Vagina (tissue), 2 donors: ENCODE data around the gene PBX2.

ENCODE experiments used
- POLR2A ChIP-seq, 2 donors: fragments of 450-650 bp; IDR thresholded peaks; one replicate each; pipeline ENCODE4 v1.6.1; 2017; ENCODE audit warnings: antibody characterized with exemption in 2 of 2, mild to moderate bottlenecking in 2 of 2, moderate library complexity in 2 of 2
- POLR2AphosphoS5 ChIP-seq, 2 donors: sonication (generic); formaldehyde crosslinking; IDR thresholded peaks; one replicate each; pipeline ENCODE4 v1.9.0; 2017; ENCODE audit warnings: antibody characterized with exemption in 2 of 2, mild to moderate bottlenecking in 2 of 2, low read depth in 1 of 2; ENCODE audit not compliant: insufficient read depth in 1 of 2
- TF ChIP-seq, protein P1 (sequence below), 3 experiments: fragments of 450-650 bp in 2 of 3; fragments of 200-600 bp in 1 of 3; sonication (generic) in 1 of 3; IDR thresholded peaks; one replicate each; pipeline ENCODE4 v1.5.1; 2017 to 2019; ENCODE audit warnings: antibody characterized with exemption in 3 of 3, mild to moderate bottlenecking in 2 of 3, moderate library complexity in 2 of 3

DNA sequence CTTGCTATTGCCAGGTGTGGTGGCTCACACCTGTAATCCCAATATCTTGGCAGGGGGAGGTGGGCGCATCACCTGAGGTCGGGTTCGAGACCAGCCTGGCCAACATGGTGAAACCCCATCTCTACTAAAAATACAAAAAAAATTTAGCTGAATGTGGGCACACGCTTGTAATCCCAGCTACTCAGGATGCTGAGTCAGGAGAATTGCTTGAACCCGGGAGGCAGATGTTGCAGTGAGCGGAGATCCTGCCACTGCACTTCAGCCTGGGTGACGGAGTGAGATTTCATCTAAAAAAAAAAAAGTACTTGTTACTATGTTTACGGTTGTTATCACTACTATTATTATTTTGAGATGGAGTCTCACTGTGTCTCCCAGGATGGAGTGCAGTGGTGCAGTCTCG lies 33.1 kb downstream of the PBX2 start:
- TF ChIP-seq, protein P1, sequence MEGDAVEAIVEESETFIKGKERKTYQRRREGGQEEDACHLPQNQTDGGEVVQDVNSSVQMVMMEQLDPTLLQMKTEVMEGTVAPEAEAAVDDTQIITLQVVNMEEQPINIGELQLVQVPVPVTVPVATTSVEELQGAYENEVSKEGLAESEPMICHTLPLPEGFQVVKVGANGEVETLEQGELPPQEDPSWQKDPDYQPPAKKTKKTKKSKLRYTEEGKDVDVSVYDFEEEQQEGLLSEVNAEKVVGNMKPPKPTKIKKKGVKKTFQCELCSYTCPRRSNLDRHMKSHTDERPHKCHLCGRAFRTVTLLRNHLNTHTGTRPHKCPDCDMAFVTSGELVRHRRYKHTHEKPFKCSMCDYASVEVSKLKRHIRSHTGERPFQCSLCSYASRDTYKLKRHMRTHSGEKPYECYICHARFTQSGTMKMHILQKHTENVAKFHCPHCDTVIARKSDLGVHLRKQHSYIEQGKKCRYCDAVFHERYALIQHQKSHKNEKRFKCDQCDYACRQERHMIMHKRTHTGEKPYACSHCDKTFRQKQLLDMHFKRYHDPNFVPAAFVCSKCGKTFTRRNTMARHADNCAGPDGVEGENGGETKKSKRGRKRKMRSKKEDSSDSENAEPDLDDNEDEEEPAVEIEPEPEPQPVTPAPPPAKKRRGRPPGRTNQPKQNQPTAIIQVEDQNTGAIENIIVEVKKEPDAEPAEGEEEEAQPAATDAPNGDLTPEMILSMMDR (IDR thresholded peaks at IDR 0.05), result no peak
- TF ChIP-seq POLR2A (IDR thresholded peaks at IDR 0.05), result no peak
- TF ChIP-seq POLR2AphosphoS5 (IDR thresholded peaks at IDR 0.05; ENCODE audit: insufficient read depth in 1 of 2, low read depth in 1 of 2), result no peak
